Thoracic aorta (tissue), 2 donors: Measurements from ENCODE around the gene HYPK. TPM values are rescaled to one million over a fixed set of nuclear protein-coding genes. Genes with fewer than 3 reads are reported as not detected.
"Not testable (repeated sequence)": the region's sequence is repeated elsewhere in the genome, so short reads cannot be mapped to it uniquely, and the experiment has no call there.

ENCODE experiments used
- ATAC-seq: fragments of 150-250 bp; one replicate; pipeline ENCODE4 v1.8.0; 2017; ENCODE audit warnings: low read depth; ENCODE audit not compliant: insufficient number of reproducible peaks, low FRiP score
- DNase-seq: peaks from one replicate; pipeline ENCODE4 v3.0.0-alpha.2; 2020; ENCODE audit warnings: low spot score
- H3K27ac ChIP-seq, 2 donors: fragments of 200-600 bp; sonication (generic); 1 replicate in 1 of 2; 2 replicates in 1 of 2; pipeline ENCODE4 v1.5.1; 2016; ENCODE audit warnings: mild to moderate bottlenecking in 2 of 2, moderate library complexity in 2 of 2
- H3K27me3 ChIP-seq: fragments of 200-600 bp; sonication (generic); replicated peaks from 2 replicates; pipeline ENCODE4 v1.6.0; 2016; ENCODE audit warnings: mild to moderate bottlenecking; ENCODE audit not compliant: insufficient read depth
- H3K36me3 ChIP-seq: fragments of 200-600 bp; sonication (generic); one replicate; pipeline ENCODE4 v1.5.1; 2016
- H3K4me1 ChIP-seq, 2 donors: fragments of 200-600 bp; sonication (generic); 1 replicate in 1 of 2; 2 replicates in 1 of 2; pipeline versions ENCODE4 v1.5.1 to v1.6.0; 2016; ENCODE audit warnings: low read depth in 2 of 2, mild to moderate bottlenecking in 1 of 2; ENCODE audit not compliant: control insufficient read depth in 1 of 2
- H3K4me3 ChIP-seq: fragments of 200-600 bp; sonication (generic); 2 replicates; pipeline ENCODE4 v1.5.1; 2016; ENCODE audit warnings: mild to moderate bottlenecking
- H3K9me3 ChIP-seq: fragments of 200-600 bp; sonication (generic); 2 replicates; pipeline ENCODE4 v1.5.1; 2016
- CTCF ChIP-seq: fragments of 200-600 bp; sonication (generic); IDR thresholded peaks from one replicate; pipeline ENCODE4 v1.5.1; 2019; ENCODE audit warnings: antibody characterized with exemption
- total RNA-seq, 2 donors: library from RNA; depleted of rRNA; stranded (reverse); fragments of >200 nt; gene quantifications; one replicate each; pipeline versions ENCODE4 v1.1.0 to v1.2.3, GENCODE V29; 2016

Gene HYPK
- total RNA-seq, 2 donors from 2014 or later = 9.2 to 21.2 TPM

GRCh38 chr15:43826508-43827341 lies 26.3 kb downstream of the HYPK start, which contains the start of gene WDR76:
WDR76 (plus strand) TSS chr15:43827002; CDS start chr15:43827033, 31 bp downstream.
- TF ChIP-seq CTCF = no peak
- DNase-seq = peak; percentile 32
- H3K4me1 ChIP-seq = peaks cover 30 to 43% of the 10 kb centered on the region in 2 donors

GRCh38 chr15:43828061-43828657 lies 27.8 kb downstream of the HYPK start:
- Histone ChIP-seq H3K27ac (peak overlapping the region in 1 of 2 donors; percentile 71), H3K4me3 (peak overlapping the region; percentile 78), H3K27me3 (no peaks in the 10 kb centered on the region), H3K9me3 (no peaks in the 10 kb centered on the region), H3K4me1 (peaks cover 20 to 31% of the 10 kb centered on the region in 2 donors), H3K36me3 (no peaks in the 10 kb centered on the region)
- ATAC-seq (no peak), DNase-seq (no peak)
- TF ChIP-seq CTCF = no peak

More at GRCh38 chr15:43826508-43827341, 26.3 kb downstream of the HYPK start, which contains the start of gene WDR76:
- H3K4me3 ChIP-seq = peak within 1 kb of the TSS; percentile 78
- H3K27me3 ChIP-seq = no peaks in the 10 kb centered on the region
- no peaks in the 10 kb centered on the region for H3K9me3 ChIP-seq
- no peaks in the 10 kb centered on the region for H3K36me3 ChIP-seq
- peak; percentile 51 for ATAC-seq
- peak within 1 kb of the TSS; percentile 56 to 71 for H3K27ac ChIP-seq

- not testable (repeated sequence) for DNase-seq, H3K36me3 ChIP-seq, H3K4me3 ChIP-seq, ATAC-seq, H3K27ac ChIP-seq, H3K27me3 ChIP-seq, H3K9me3 ChIP-seq
- peaks cover 10 to 20% of the 10 kb centered on the region in 2 donors for H3K4me1 ChIP-seq
Observed at GRCh38 chr15:43829951-43830540, 29.6 kb downstream of the HYPK start.

GRCh38 chr15:43830691-43831275 lies 30.4 kb downstream of the HYPK start:
- not testable (repeated sequence) for H3K4me3 ChIP-seq, DNase-seq, H3K27ac ChIP-seq, ATAC-seq, H3K27me3 ChIP-seq, H3K9me3 ChIP-seq, H3K36me3 ChIP-seq
- H3K4me1 ChIP-seq = peaks cover 9 to 19% of the 10 kb centered on the region in 2 donors

- not testable (repeated sequence) for DNase-seq, H3K27me3 ChIP-seq, ATAC-seq, H3K27ac ChIP-seq, H3K4me3 ChIP-seq, H3K9me3 ChIP-seq, H3K36me3 ChIP-seq
- peaks cover 7 to 13% of the 10 kb centered on the region in 2 donors for H3K4me1 ChIP-seq
Observed at GRCh38 chr15:43831519-43832052, 31.2 kb downstream of the HYPK start.

GRCh38 chr15:43832485-43832884 lies 32.1 kb downstream of the HYPK start:
- not testable (repeated sequence) for ATAC-seq

More at GRCh38 chr15:43832485-43832884, 32.1 kb downstream of the HYPK start:
- not testable (repeated sequence) for H3K9me3 ChIP-seq, H3K4me3 ChIP-seq, H3K27me3 ChIP-seq, H3K36me3 ChIP-seq, DNase-seq, H3K27ac ChIP-seq, H3K4me1 ChIP-seq
